ENCODE data around the gene SYVN1.

The SYVN1 gene

DNA sequence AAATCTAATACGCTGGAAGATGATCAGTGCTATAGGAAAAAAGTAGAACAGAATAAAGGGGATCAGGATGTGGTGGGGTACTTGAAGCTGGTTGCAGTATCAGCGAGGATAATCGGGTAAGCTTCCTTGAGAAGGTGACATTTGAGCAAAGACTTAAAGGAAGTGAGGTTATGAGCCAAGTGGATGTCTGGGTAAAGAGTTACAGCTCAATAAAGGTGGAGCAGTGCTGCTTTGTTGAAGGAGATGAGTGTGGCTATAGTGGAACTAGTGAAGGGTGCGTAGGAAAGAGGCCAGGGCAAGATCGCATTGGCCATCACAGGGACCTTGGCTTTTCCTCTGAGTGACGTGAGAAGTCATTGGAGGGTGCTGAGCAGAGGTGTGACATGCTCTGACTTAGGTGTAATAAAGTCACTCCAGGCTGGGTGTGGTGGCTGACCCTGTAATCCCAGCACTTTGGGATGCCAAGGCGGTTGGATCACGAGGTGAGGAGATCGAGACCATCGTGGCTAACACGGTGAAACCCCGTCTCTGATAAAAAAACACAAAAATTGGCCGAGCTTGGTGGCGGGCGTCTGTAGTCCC is 2.3 kb upstream of the SYVN1 start:
- no peaks in the 10 kb centered on the region for H3K27me3 ChIP-seq
- H3K27ac ChIP-seq: no peak overlapping the region
- TF ChIP-seq, protein P1, sequence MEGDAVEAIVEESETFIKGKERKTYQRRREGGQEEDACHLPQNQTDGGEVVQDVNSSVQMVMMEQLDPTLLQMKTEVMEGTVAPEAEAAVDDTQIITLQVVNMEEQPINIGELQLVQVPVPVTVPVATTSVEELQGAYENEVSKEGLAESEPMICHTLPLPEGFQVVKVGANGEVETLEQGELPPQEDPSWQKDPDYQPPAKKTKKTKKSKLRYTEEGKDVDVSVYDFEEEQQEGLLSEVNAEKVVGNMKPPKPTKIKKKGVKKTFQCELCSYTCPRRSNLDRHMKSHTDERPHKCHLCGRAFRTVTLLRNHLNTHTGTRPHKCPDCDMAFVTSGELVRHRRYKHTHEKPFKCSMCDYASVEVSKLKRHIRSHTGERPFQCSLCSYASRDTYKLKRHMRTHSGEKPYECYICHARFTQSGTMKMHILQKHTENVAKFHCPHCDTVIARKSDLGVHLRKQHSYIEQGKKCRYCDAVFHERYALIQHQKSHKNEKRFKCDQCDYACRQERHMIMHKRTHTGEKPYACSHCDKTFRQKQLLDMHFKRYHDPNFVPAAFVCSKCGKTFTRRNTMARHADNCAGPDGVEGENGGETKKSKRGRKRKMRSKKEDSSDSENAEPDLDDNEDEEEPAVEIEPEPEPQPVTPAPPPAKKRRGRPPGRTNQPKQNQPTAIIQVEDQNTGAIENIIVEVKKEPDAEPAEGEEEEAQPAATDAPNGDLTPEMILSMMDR (IDR thresholded peaks at IDR 0.05): no peak
- H3K4me3 ChIP-seq: no peak overlapping the region
- peaks cover under 1 to 17% (median 13%) of the 10 kb centered on the region in 3 donors for H3K36me3 ChIP-seq
- intact Hi-C loops (cut with DNase I; ENCODE audit: low total_unique reads): no loop called here
- no peaks in the 10 kb centered on the region for H3K9me3 ChIP-seq
- H3K4me1 ChIP-seq: peaks cover 5 to 30% (median 28%) of the 10 kb centered on the region in 4 donors
- peak in 1 of 2 donors; percentile 29 for DNase-seq

DNA sequence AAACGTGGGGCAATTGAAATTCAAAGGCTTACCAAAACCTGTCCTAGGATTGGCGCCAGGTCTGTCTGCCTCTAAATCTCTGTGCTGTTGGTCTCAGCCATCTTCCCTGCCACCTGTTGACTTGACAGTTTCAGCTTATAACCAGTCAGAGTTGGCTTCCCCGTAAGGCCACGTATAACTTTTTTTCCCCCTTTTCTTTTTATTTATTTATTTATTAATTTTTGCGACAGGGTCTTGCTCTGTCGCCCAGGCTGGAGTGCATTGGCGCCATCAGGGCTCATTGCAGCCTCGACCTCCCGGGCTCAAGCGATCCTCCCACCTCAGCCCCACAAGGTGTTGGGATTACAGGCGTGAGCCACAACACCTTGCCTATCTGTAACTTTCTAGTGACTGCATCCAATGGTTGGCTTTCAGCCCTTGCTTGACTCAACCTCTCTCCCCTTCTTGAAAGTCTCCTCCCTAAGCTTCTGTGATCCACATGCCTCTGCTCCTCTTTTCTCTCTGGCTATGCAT is 1.4 kb upstream of the SYVN1 start:
- intact Hi-C loops (cut with DNase I; ENCODE audit: low total_unique reads): no loop called here
- Histone ChIP-seq H3K36me3 (peaks cover 10 to 26% (median 22%) of the 10 kb centered on the region in 3 donors), H3K9me3 (no peaks in the 10 kb centered on the region), H3K27me3 (no peaks in the 10 kb centered on the region), H3K4me3 (peak overlapping the region; percentile 76 to 92), H3K27ac (peak overlapping the region; percentile 96), H3K4me1 (peaks cover 5 to 30% (median 28%) of the 10 kb centered on the region in 4 donors)
- TF ChIP-seq, protein P1 (IDR thresholded peaks at IDR 0.05): no peak
- DNase-seq: peak in 1 of 2 donors; percentile 37

DNA sequence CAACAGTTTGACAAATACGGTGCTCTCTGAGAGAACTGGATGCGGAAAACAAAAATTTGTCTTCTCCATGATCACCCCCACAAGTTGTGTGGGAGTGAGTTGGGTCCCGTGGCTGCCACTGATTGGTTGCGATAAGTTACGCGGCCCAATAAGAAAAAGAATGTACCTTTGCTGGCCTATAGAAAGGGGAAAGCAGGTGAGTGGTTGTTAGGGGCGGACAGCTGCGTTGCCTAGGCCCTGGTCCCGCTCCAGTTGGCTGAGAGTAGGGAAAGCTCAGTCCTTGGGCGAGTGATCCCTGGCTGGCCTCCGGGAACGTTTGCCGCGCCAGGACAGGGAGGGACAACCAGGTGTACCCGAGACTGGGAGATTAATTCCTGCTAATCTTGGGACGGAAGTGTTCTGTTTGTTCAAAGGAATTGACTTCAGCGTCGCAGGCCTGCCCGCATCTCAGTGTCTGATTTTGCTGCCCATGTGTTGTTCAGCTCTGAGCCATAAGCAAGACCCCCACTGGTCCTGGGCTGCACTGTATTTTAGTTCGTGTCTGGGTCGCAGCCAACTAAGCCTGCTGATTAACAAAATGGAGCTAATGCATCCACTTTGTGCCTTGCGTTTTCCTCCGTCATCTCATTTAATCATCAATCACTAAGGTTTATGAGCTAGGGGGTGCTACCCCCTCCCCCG is 773 bp upstream of the SYVN1 start:
- peaks cover 16 to 32% (median 28%) of the 10 kb centered on the region in 3 donors for H3K36me3 ChIP-seq
- intact Hi-C loops (cut with DNase I; ENCODE audit: low total_unique reads): no loop called here
- peak; percentile 89 to 96 for DNase-seq
- H3K27me3 ChIP-seq: no peaks in the 10 kb centered on the region
- TF ChIP-seq, protein P1 (IDR thresholded peaks at IDR 0.05): peak in 1 of 2 experiments; percentile 16
- H3K4me1 ChIP-seq: peaks cover 5 to 30% (median 28%) of the 10 kb centered on the region in 4 donors
- H3K27ac ChIP-seq: peak overlapping the region; percentile 96
- no peaks in the 10 kb centered on the region for H3K9me3 ChIP-seq
- peak overlapping the region; percentile 76 to 92 for H3K4me3 ChIP-seq

DNA sequence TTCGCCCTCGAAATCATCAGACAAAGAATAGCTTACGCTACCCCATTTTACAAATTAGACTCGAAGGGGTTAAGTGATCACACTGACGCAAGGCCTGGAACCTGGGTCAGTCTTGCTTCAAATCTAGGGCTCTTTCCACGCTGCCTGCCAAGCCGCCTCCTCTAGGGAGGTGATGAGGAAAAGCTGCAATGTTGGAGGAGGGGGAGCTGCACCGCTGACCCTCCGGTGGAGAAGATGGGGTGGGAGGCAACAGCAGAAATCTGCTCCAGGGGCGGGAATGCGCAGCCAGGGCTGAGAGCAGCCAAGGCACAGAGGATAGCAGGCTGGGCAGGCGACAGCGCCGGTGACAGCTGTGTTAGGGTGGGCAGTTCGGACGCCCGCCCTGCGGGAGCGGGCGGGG is 595 bp downstream of the SYVN1 start:
- Histone ChIP-seq H3K4me1 (peaks cover 5 to 30% (median 28%) of the 10 kb centered on the region in 4 donors), H3K36me3 (peaks cover 30 to 45% (median 42%) of the 10 kb centered on the region in 3 donors), H3K27ac (peak overlapping the region; percentile 96), H3K9me3 (no peaks in the 10 kb centered on the region), H3K27me3 (no peaks in the 10 kb centered on the region), H3K4me3 (peak overlapping the region; percentile 76 to 92)
- TF ChIP-seq, protein P1 (IDR thresholded peaks at IDR 0.05): no peak
- DNase-seq: peak; percentile 75
- intact Hi-C loops (cut with DNase I; ENCODE audit: low total_unique reads): no loop called here

DNA sequence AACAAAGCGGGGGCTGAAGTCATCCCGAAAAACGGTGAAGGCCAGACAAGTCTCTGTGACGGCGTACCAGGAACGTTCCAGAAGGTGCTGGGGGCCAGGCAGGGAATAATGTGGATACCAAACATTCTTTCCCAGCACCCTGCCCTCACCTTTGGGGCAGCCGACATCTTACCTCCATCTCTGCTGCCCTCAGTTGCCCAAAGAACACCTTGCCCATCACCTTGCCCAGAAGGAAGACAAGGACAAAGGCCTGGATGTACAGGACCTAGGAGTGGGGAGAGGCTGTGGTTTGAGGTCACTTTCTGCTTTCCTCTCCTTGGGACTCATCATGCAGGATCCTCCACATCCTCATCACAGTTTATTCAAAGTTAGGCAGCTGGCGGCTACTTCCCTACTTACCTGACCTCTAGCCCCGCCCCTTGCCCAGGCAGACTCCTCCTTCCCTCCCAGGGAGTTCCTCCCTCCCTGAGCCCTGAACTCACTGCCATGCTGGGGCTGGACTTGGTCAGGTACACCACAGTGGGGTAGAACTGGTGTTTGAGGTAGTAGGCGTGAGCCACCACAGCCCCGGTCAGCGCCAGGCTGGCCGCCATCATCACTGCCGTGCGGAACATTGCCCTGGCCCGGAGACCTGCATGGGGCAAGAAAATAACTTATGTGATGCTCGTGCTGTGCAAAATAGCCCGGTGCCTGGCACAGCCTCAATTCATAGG is 1.2 kb downstream of the SYVN1 start:
- intact Hi-C loops (cut with DNase I; ENCODE audit: low total_unique reads): no loop called here
- DNase-seq: peak in 1 of 2 donors; percentile 64

More for the DNA sequence above, 1.2 kb downstream of the SYVN1 start:
- TF ChIP-seq, protein P1 (IDR thresholded peaks at IDR 0.05): no peak
- Histone ChIP-seq H3K27ac (peak overlapping the region; percentile 96), H3K27me3 (no peaks in the 10 kb centered on the region), H3K4me1 (peaks cover 5 to 30% (median 28%) of the 10 kb centered on the region in 4 donors), H3K36me3 (peaks cover 34 to 51% (median 48%) of the 10 kb centered on the region in 3 donors), H3K9me3 (no peaks in the 10 kb centered on the region), H3K4me3 (peak overlapping the region; percentile 76 to 92)
